ENCODE data around the gene TMA7.
A peak's percentile ranks its signal among the peaks of the same experiment; 100 is the strongest.

TMA7 gene

DNA sequence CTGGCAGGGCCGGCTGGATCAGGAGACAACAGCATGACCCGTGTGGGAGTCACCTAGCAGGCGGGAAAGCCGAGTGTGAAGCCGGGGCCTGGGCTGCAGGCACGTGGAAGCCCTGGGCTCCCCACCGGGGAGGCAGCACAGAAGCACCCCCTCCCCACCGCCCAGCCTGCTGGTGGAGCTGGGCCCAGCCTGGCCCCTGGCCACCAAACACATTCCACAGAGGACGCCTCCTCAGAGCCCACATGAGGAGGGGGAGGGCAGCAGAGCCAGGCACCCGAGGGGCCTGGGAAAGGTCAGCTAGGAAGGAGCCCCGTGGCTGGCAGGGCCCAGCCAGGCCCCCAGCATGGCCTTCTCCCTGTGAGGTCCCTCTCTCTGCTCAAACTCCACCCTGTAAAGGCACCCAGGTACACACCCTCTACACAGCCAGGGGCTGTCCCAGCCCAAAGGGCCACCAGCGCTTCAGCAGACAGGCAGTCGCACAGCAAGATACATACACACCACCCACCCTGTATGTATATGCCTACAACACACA, 14.7 kb upstream of the TMA7 start:
- no peak for DNase-seq (ENCODE audit: low read depth, low spot score)
- TF ChIP-seq YY1 (IDR thresholded peaks at IDR 0.05; ENCODE audit: insufficient read depth, insufficient read length) = no peak
- TF ChIP-seq SUZ12 (IDR thresholded peaks at IDR 0.05; ENCODE audit: extremely low read depth, insufficient read depth, insufficient read length) = no peak
- no peak for TF ChIP-seq ZNF274 (IDR thresholded peaks at IDR 0.05; ENCODE audit: low read depth, low read length)
- peaks cover 28% of the 10 kb centered on the region for H3K4me1 ChIP-seq (ENCODE audit: insufficient read depth, insufficient read length)
- no peaks in the 10 kb centered on the region for H3K9me3 ChIP-seq (ENCODE audit: insufficient read depth, low read length)
- no peaks in the 10 kb centered on the region for H3K27me3 ChIP-seq (ENCODE audit: insufficient read depth, insufficient read length)
- peaks cover 51% of the 10 kb centered on the region for H3K36me3 ChIP-seq (ENCODE audit: insufficient read depth, insufficient read length, low read length)
- H3K4me3 ChIP-seq (ENCODE audit: insufficient read length, low read depth) = no peak overlapping the region
- no peak overlapping the region for H3K9ac ChIP-seq (ENCODE audit: insufficient read length, low read depth)

DNA sequence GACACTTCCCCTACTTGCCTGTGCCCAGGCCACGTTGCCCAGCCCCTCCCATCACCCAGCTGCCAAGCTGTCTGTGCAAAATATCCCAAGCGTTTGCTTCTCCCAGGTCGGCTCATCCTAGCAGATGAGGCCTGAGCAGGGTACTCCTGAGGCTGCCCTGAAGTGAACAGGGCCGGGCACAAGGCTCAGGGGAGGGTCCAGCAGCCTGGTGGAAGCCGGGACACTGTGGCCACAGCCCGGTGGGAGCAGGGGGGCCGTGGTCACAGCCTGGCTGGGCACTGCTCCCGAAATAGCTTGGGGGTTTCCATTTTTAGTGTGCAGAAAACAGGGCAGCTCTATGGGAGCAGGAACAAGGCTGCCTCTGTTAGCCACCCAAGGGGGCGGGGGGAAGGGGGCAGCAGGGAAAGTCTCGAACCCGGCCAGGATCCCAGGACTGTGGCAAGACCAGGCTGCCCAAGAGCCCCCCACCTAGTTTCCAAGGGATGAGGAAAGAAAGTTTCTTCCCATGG, 13.6 kb upstream of the TMA7 start:
- H3K9ac ChIP-seq (ENCODE audit: insufficient read length, low read depth) = no peak overlapping the region
- H3K4me3 ChIP-seq (ENCODE audit: insufficient read length, low read depth) = no peak overlapping the region
- H3K36me3 ChIP-seq (ENCODE audit: insufficient read depth, insufficient read length, low read length) = peaks cover 46% of the 10 kb centered on the region
- TF ChIP-seq SUZ12 (IDR thresholded peaks at IDR 0.05; ENCODE audit: extremely low read depth, insufficient read depth, insufficient read length) (no peak), ZNF274 (IDR thresholded peaks at IDR 0.05; ENCODE audit: low read depth, low read length) (no peak), YY1 (IDR thresholded peaks at IDR 0.05; ENCODE audit: insufficient read depth, insufficient read length) (no peak)
- H3K4me1 ChIP-seq (ENCODE audit: insufficient read depth, insufficient read length) = peaks cover 33% of the 10 kb centered on the region
- no peaks in the 10 kb centered on the region for H3K27me3 ChIP-seq (ENCODE audit: insufficient read depth, insufficient read length)
- no peak for DNase-seq (ENCODE audit: low read depth, low spot score)
- H3K9me3 ChIP-seq (ENCODE audit: insufficient read depth, low read length) = no peaks in the 10 kb centered on the region

DNA sequence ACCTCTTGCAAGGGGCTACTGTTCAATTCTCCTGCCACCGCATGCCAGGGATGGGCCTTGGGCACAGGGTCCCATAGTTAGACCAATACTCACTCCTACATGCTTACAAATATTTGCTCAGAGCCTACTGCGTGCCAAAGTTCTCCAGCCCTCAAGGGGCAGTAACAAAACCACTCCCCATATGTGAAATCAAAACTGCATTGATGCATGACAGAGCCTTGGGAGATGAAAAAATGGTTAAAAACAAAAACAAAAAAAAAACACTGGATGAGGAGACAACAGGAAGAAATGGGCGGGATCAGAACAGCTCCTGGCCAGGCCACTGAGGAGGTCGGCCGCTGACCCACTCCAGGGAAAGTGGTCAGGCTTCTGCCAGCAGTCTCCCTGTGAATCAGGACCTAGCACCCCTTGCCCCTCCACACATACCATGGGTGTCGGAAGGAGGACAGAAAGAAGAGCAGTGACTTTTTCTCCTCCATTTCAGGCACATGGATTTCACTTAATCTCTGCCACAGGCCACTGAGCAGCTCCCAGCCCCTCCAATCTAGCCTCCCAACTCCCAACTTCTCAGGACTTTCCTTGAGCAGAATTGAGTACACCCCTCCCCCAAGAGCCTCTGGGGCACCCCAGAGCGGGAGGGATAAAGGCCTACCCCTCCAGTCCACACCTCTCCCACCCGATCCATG, 13.0 kb upstream of the TMA7 start:
- H3K9me3 ChIP-seq (ENCODE audit: insufficient read depth, low read length) = no peaks in the 10 kb centered on the region
- H3K9ac ChIP-seq (ENCODE audit: insufficient read length, low read depth) = peak overlapping the region; percentile 39
- peaks cover 33% of the 10 kb centered on the region for H3K4me1 ChIP-seq (ENCODE audit: insufficient read depth, insufficient read length)
- peaks cover 51% of the 10 kb centered on the region for H3K36me3 ChIP-seq (ENCODE audit: insufficient read depth, insufficient read length, low read length)
- no peak for DNase-seq (ENCODE audit: low read depth, low spot score)
- no peak for TF ChIP-seq SUZ12 (IDR thresholded peaks at IDR 0.05; ENCODE audit: extremely low read depth, insufficient read depth, insufficient read length)
- TF ChIP-seq ZNF274 (IDR thresholded peaks at IDR 0.05; ENCODE audit: low read depth, low read length) = no peak
- TF ChIP-seq YY1 (IDR thresholded peaks at IDR 0.05; ENCODE audit: insufficient read depth, insufficient read length) = no peak
- no peak overlapping the region for H3K4me3 ChIP-seq (ENCODE audit: insufficient read length, low read depth)
- H3K27me3 ChIP-seq (ENCODE audit: insufficient read depth, insufficient read length) = no peaks in the 10 kb centered on the region

DNA sequence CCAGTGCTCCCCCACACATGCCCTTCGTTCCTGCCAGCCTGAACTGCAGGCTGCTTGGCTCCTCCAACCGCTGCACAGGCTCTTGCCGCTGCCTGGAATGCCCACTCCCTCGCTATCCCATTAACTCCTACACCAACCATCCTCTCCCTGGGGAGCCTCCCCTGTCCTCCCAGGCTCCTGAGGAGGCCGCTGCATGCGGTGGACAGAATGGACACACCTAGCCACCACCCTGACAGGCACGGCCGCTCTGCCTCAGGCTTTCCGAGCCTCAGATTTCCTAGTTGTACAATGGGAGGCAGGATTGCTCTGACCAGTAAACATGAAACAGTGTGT, 12.5 kb upstream of the TMA7 start:
- peaks cover 33% of the 10 kb centered on the region for H3K4me1 ChIP-seq (ENCODE audit: insufficient read depth, insufficient read length)
- TF ChIP-seq YY1 (IDR thresholded peaks at IDR 0.05; ENCODE audit: insufficient read depth, insufficient read length) (no peak), ZNF274 (IDR thresholded peaks at IDR 0.05; ENCODE audit: low read depth, low read length) (no peak), SUZ12 (IDR thresholded peaks at IDR 0.05; ENCODE audit: extremely low read depth, insufficient read depth, insufficient read length) (no peak)
- H3K36me3 ChIP-seq (ENCODE audit: insufficient read depth, insufficient read length, low read length) = peaks cover 52% of the 10 kb centered on the region
- DNase-seq (ENCODE audit: low read depth, low spot score) = no peak
- no peaks in the 10 kb centered on the region for H3K27me3 ChIP-seq (ENCODE audit: insufficient read depth, insufficient read length)
- H3K9ac ChIP-seq (ENCODE audit: insufficient read length, low read depth) = peak overlapping the region; percentile 39
- no peak overlapping the region for H3K4me3 ChIP-seq (ENCODE audit: insufficient read length, low read depth)
- no peaks in the 10 kb centered on the region for H3K9me3 ChIP-seq (ENCODE audit: insufficient read depth, low read length)

DNA sequence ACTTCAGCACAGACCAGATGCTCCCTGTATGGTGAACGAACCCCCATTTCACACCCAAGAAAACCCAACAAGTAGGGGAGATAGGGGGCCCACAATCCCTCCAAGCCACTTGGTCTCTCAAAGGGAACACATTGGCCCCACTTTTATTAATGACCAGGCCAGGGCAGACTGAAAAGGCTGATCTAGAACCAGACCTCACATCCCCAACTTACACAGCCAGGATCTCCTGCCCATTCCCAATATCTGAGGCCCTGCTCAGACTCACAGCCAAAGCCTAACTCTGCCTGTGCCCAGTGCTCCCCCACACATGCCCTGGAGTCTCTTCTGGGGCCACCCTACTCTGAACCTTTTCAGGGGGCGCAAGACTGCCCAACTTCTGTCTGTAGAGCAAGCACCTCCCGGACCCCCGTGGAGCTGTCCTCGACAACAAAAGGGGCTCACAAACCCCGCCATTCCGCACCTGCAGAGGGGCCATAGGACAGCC, 11.9 kb upstream of the TMA7 start:
- no peaks in the 10 kb centered on the region for H3K9me3 ChIP-seq (ENCODE audit: insufficient read depth, low read length)
- H3K9ac ChIP-seq (ENCODE audit: insufficient read length, low read depth) = peak overlapping the region; percentile 88
- peaks cover 33% of the 10 kb centered on the region for H3K4me1 ChIP-seq (ENCODE audit: insufficient read depth, insufficient read length)
- no peaks in the 10 kb centered on the region for H3K27me3 ChIP-seq (ENCODE audit: insufficient read depth, insufficient read length)
- peak overlapping the region; percentile 77 for H3K4me3 ChIP-seq (ENCODE audit: insufficient read length, low read depth)
- DNase-seq (ENCODE audit: low read depth, low spot score) = no peak
- H3K36me3 ChIP-seq (ENCODE audit: insufficient read depth, insufficient read length, low read length) = peaks cover 52% of the 10 kb centered on the region
- no peak for TF ChIP-seq YY1 (IDR thresholded peaks at IDR 0.05; ENCODE audit: insufficient read depth, insufficient read length)

DNA sequence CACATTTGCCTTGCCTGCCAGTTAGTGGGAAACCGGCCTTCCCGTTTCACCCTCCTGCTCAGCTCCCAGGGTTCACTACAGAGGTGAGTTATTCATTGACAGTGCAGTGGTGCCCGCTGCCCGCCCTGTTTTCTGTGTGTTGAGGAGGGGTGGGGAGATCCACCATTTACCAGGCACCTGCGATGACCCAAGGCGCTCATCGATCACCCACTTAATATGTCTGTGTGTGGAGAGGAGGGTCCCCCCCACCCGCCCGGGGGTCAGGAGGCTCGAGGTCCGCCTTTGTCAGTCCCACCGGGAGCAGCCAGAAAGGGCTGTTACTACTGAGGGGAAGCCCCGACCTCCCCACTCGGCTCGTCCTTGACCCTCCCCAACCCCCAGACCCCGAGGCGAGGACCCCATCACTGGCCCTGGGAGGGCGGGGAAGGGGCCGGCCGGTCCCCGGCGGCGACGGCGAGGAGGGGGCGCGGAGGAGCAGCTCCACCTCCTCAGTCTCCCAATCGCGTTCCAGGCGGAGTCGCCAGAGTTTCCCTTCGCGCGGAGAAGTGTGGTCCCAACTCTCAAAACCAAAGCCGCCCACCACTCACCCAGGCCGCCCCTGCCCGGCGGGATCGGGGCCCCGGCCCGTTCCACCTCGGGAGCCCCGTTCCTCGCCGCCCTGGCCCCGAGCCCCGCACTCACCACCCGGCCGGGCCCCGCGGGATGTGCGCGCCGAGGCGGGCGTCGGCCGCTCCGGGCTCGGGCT, 11.3 kb upstream of the TMA7 start:
- peaks cover 39% of the 10 kb centered on the region for H3K4me1 ChIP-seq (ENCODE audit: insufficient read depth, insufficient read length)
- H3K9me3 ChIP-seq (ENCODE audit: insufficient read depth, low read length) = no peaks in the 10 kb centered on the region
- H3K9ac ChIP-seq (ENCODE audit: insufficient read length, low read depth) = peak overlapping the region; percentile 88
- TF ChIP-seq SUZ12 (IDR thresholded peaks at IDR 0.05; ENCODE audit: extremely low read depth, insufficient read depth, insufficient read length) = no peak
- no peak for TF ChIP-seq YY1 (IDR thresholded peaks at IDR 0.05; ENCODE audit: insufficient read depth, insufficient read length)
- no peak for TF ChIP-seq ZNF274 (IDR thresholded peaks at IDR 0.05; ENCODE audit: low read depth, low read length)
- H3K4me3 ChIP-seq (ENCODE audit: insufficient read length, low read depth) = peak overlapping the region; percentile 77
- peaks cover 52% of the 10 kb centered on the region for H3K36me3 ChIP-seq (ENCODE audit: insufficient read depth, insufficient read length, low read length)
- DNase-seq (ENCODE audit: low read depth, low spot score) = no peak
- no peaks in the 10 kb centered on the region for H3K27me3 ChIP-seq (ENCODE audit: insufficient read depth, insufficient read length)

DNA sequence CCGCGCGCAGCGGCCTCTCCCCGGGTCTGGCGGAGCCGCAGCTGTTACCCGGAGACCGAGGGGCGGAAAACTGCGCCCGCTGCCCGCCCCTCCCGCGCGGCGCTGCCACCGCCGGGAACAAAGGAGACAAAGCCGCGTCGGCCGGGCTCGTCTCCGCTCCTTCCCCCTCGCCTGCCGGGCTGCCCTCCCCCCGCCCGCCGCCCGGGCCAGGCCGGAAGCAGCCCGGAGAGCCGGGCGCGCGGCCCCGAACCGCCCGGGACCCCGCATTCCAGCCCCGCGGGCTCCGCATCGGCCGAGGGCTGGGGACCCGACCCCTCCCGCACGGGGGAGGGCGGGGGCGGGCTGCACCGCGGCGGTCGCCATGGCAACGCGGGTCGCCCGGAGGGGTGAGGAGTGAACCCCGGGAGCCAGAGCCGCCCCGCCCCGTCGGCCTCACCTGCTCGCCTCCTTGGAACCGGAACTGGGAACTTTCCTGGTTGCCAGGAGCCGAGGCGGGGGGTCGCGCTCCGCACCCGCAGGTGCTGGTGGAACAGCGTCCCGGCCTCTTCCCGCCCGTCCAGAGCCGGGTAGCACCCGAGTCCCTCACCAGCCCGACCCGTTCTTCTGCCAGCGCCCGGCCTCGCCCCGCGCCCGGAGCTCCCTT, 10.6 kb upstream of the TMA7 start:
- Histone ChIP-seq H3K9me3 (ENCODE audit: insufficient read depth, low read length) (no peaks in the 10 kb centered on the region), H3K9ac (ENCODE audit: insufficient read length, low read depth) (peak overlapping the region; percentile 88), H3K27me3 (ENCODE audit: insufficient read depth, insufficient read length) (no peaks in the 10 kb centered on the region), H3K4me3 (ENCODE audit: insufficient read length, low read depth) (peak overlapping the region; percentile 77), H3K4me1 (ENCODE audit: insufficient read depth, insufficient read length) (peaks cover 37% of the 10 kb centered on the region), H3K36me3 (ENCODE audit: insufficient read depth, insufficient read length, low read length) (peaks cover 52% of the 10 kb centered on the region)
- peak; percentile 52 for DNase-seq (ENCODE audit: low read depth, low spot score)
- TF ChIP-seq SUZ12 (IDR thresholded peaks at IDR 0.05; ENCODE audit: extremely low read depth, insufficient read depth, insufficient read length) = no peak
- no peak for TF ChIP-seq YY1 (IDR thresholded peaks at IDR 0.05; ENCODE audit: insufficient read depth, insufficient read length)
- no peak for TF ChIP-seq ZNF274 (IDR thresholded peaks at IDR 0.05; ENCODE audit: low read depth, low read length)
